HG03571 (cell line): ENCODE measurements around the gene CBLB.

ENCODE experiments used
- ATAC-seq: cut with Tn5 transposase; IDR thresholded peaks from one replicate; pipeline ENCODE4 v1.9.1; 2021; ENCODE audit not compliant: unreplicated experiment

The CBLB gene

GRCh38 chr3:105715372-105715771, 153.4 kb downstream of the CBLB start:
- ATAC-seq = no peak

GRCh38 chr3:105714453-105714852, 154.4 kb downstream of the CBLB start:
- ATAC-seq = no peak

GRCh38 chr3:105708980-105709379, 159.8 kb downstream of the CBLB start:
- ATAC-seq = no peak

- no peak for ATAC-seq
Measured at GRCh38 chr3:105707009-105707408, 161.8 kb downstream of the CBLB start.

GRCh38 chr3:105704726-105705410, 163.9 kb downstream of the CBLB start:
- ATAC-seq = no peak

GRCh38 chr3:105700575-105700974, 168.2 kb downstream of the CBLB start:
- no peak for ATAC-seq

- no peak for ATAC-seq
Measured at GRCh38 chr3:105691633-105692032, 177.2 kb downstream of the CBLB start.

GRCh38 chr3:105691053-105691452, 177.8 kb downstream of the CBLB start:
- no peak for ATAC-seq

- no peak for ATAC-seq
Measured at GRCh38 chr3:105688821-105689220, 180.0 kb downstream of the CBLB start.

GRCh38 chr3:105686278-105686897, 182.4 kb downstream of the CBLB start:
- ATAC-seq = no peak

- no peak for ATAC-seq
Measured at GRCh38 chr3:105679951-105680350, 188.9 kb downstream of the CBLB start.

GRCh38 chr3:105678017-105678416, 190.8 kb downstream of the CBLB start:
- ATAC-seq = no peak

GRCh38 chr3:105676621-105677300, 192.1 kb downstream of the CBLB start:
- no peak for ATAC-seq

GRCh38 chr3:105674437-105675065, 194.3 kb downstream of the CBLB start:
- ATAC-seq = no peak

GRCh38 chr3:105672996-105673395, 195.8 kb downstream of the CBLB start:
- no peak for ATAC-seq

- ATAC-seq = no peak
Measured at GRCh38 chr3:105662306-105662705, 206.5 kb downstream of the CBLB start.

- ATAC-seq = no peak
Measured at GRCh38 chr3:105661461-105661860, 207.4 kb downstream of the CBLB start.

GRCh38 chr3:105656651-105657504, 211.9 kb downstream of the CBLB start:
- no peak for ATAC-seq

GRCh38 chr3:105653868-105654267, 214.9 kb downstream of the CBLB start:
- no peak for ATAC-seq

- ATAC-seq = no peak
Measured at GRCh38 chr3:105653166-105653565, 215.6 kb downstream of the CBLB start.

- no peak for ATAC-seq
Measured at GRCh38 chr3:105649480-105649879, 219.3 kb downstream of the CBLB start.
